ENCODE measurements around the gene UGCG.
"Not testable (repeated sequence)": the region's sequence is repeated elsewhere in the genome, so short reads cannot be mapped to it uniquely, and the experiment has no call there.

Gene UGCG

GRCh38 chr9:111895996-111896941, at the start of gene UGCG:
UGCG (plus strand) TSS chr9:111896814; CDS start chr9:111897216, 402 bp downstream.
- DNase-seq (ENCODE audit: low read depth), result peak; percentile 90

- no peak for DNase-seq (ENCODE audit: low read depth)
Measured at GRCh38 chr9:111851553-111851952, 45.1 kb upstream of the UGCG start.

GRCh38 chr9:111852291-111852690, 44.3 kb upstream of the UGCG start:
- DNase-seq (ENCODE audit: low read depth), result no peak

GRCh38 chr9:111853450-111853827, 43.2 kb upstream of the UGCG start:
- DNase-seq (ENCODE audit: low read depth), result no peak

- DNase-seq (ENCODE audit: low read depth), result no peak
Measured at GRCh38 chr9:111854799-111855198, 41.8 kb upstream of the UGCG start.

GRCh38 chr9:111857555-111858211, 38.9 kb upstream of the UGCG start:
- no peak for DNase-seq (ENCODE audit: low read depth)

GRCh38 chr9:111860443-111860842, 36.2 kb upstream of the UGCG start:
- DNase-seq (ENCODE audit: low read depth), result no peak

GRCh38 chr9:111863636-111864035, 33.0 kb upstream of the UGCG start:
- no peak for DNase-seq (ENCODE audit: low read depth)

- DNase-seq (ENCODE audit: low read depth), result no peak
Measured at GRCh38 chr9:111866976-111867375, 29.6 kb upstream of the UGCG start.

GRCh38 chr9:111868475-111868874, 28.1 kb upstream of the UGCG start:
- no peak for DNase-seq (ENCODE audit: low read depth)

GRCh38 chr9:111870774-111871498, 25.7 kb upstream of the UGCG start:
- DNase-seq (ENCODE audit: low read depth), result peak; percentile 33

- DNase-seq (ENCODE audit: low read depth), result no peak
Measured at GRCh38 chr9:111871499-111871855, 25.1 kb upstream of the UGCG start.

- DNase-seq (ENCODE audit: low read depth), result no peak
Measured at GRCh38 chr9:111872886-111873285, 23.7 kb upstream of the UGCG start.

- no peak for DNase-seq (ENCODE audit: low read depth)
Measured at GRCh38 chr9:111873901-111874300, 22.7 kb upstream of the UGCG start.

- no peak for DNase-seq (ENCODE audit: low read depth)
Measured at GRCh38 chr9:111874500-111874899, 22.1 kb upstream of the UGCG start.

GRCh38 chr9:111875291-111875690, 21.3 kb upstream of the UGCG start:
- DNase-seq (ENCODE audit: low read depth), result not testable (repeated sequence)

- not testable (repeated sequence) for DNase-seq (ENCODE audit: low read depth)
Measured at GRCh38 chr9:111875691-111876090, 20.9 kb upstream of the UGCG start.

GRCh38 chr9:111876179-111876578, 20.4 kb upstream of the UGCG start:
- DNase-seq (ENCODE audit: low read depth), result no peak

- DNase-seq (ENCODE audit: low read depth), result no peak
Measured at GRCh38 chr9:111877420-111877819, 19.2 kb upstream of the UGCG start.

- DNase-seq (ENCODE audit: low read depth), result no peak
Measured at GRCh38 chr9:111878946-111879345, 17.7 kb upstream of the UGCG start.

GRCh38 chr9:111886983-111887718, 9.5 kb upstream of the UGCG start:
- DNase-seq (ENCODE audit: low read depth), result no peak

- DNase-seq (ENCODE audit: low read depth), result no peak
Measured at GRCh38 chr9:111890334-111890733, 6.3 kb upstream of the UGCG start.

Measured in activated T-cell treated with anti-CD3 and anti-CD28 coated beads for 48 hours (primary cell).